RPMI7951 (cell line): ENCODE data around the gene COL5A1. TPM values are rescaled to one million over a fixed set of nuclear protein-coding genes. Genes with fewer than 3 reads are reported as not detected.
"Not testable (repeated sequence)": the region's sequence is repeated elsewhere in the genome, so short reads cannot be mapped to it uniquely, and the experiment has no call there.

Experiments
- DNase-seq: peaks from one replicate; pipeline ENCODE4 v3.0.0-alpha.2; 2012; ENCODE audit warnings: low read depth
- total RNA-seq: library from RNA; depleted of rRNA; stranded (reverse); fragments of >200 nt; shearing (Covaris generic); gene quantifications from 2 replicates; pipeline ENCODE4 v1.2.3, GENCODE V29; 2014

Gene COL5A1
- total RNA-seq, 1 experiment from 2014 or later, result 138 TPM

DNA sequence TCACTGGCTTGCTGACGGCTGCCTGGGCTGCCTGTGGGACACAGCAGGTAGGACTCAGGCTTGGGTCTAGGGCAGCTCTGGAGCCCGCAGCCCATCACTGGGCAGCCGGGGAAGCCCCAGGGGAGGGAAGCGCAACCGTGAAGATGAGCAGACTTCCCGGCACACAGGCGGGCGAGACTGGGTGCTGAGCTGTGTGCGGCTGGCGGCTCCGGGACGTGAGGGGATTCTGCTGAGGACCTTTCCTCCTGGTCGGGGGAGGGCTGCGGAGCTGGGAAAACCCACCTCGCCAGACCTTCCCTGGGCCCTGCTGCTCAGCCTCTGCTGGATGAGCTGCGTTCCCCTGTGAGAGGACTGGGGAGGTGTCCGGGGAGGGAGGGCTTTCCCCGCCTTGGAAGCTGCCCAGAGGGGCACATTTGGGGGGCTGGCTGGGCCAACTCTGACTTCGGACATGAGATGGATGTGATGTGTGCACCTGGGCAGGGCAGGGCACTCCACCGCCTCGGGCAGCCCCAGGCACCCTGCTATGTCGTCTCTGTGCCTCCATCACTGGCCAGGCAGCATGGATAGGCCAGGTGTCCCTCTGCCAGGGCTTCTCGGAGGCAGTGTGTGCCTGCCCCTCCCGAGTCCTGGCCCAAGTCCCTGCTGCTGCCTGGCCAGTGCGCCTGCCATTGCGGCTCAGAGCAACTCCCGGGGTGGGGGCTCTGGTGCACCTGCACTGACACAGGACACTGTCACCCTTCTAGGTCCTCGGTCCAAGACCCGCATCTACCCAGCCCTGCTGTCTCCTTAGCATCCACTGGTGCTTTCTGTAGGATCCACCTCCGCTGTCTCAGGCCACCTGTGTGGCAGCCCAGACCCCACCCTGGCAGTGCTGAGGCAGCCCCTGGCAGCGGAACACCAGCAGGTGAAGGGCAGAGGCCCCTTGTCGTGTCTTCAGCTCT, 66.4 kb downstream of the COL5A1 start:
- no peak for DNase-seq

DNA sequence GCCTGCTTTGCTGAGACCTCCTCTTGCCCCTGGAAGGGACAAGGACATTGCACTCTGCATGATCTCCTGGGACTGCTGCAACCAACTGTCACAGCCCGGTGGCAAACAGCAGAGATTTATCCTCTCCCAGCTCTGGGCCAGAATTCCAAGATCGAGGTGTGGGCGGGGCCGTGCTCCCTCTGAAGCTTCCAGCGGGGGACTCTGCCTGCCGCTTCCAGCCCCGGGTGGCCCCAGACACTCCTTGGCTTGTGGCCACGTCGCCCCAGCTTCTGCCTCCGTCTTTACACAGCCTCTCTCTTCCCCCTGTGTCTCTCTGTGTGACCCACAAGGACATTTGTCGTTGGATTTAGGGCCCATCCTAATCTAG, 67.1 kb downstream of the COL5A1 start:
- DNase-seq, result no peak

DNA sequence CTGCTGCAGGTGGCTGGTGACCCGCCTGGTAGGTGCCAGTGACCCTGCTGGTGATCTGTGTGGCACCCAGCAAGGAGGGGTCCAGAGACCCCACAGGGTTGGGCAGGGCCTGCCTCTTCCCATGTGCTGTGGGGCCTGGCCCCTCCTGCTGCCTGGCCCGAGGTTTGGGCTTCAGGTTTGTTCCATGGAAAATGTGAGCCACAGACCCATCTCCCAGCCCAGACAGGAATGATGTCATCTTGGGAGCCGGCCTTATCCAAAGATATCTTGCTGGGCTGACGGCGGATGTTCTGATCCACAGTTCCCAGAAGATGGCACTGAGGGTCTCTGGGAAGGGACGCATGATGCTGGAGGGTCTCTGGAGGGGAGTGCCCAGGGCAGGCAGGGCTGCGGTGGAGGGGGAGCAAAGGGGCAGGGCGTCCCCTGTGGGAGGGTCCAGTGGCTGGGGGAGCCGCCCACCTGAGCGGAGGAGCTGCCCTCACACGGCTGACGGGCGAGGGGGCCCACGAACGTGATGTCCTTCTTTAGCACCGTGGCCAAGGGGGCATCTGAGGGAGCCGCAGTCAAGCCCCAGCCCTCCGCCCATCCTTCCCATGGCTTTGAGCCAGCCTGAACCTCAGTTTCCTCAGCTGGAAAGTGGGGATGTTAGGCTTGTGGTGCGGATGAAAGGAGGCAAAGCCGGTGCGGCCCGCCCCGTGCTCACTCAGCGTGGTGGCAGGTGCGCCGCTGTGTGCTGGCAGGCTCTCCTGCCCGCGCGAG, 68.1 kb downstream of the COL5A1 start:
- DNase-seq, result peak; percentile 36

DNA sequence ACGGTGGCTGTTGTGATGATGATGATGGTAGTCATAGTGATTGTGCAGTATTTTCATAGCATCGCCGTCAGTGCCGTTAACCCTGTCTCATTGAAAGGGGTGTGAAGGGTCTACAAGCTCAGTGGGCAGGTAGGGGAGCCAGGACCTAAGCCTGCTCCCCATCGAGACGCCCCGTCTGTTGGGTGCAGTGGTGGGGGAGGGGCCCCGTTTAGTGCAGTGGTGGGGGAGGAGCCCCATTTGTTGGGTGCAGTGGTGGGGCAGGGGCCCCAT, 68.6 kb downstream of the COL5A1 start:
- no peak for DNase-seq

DNA sequence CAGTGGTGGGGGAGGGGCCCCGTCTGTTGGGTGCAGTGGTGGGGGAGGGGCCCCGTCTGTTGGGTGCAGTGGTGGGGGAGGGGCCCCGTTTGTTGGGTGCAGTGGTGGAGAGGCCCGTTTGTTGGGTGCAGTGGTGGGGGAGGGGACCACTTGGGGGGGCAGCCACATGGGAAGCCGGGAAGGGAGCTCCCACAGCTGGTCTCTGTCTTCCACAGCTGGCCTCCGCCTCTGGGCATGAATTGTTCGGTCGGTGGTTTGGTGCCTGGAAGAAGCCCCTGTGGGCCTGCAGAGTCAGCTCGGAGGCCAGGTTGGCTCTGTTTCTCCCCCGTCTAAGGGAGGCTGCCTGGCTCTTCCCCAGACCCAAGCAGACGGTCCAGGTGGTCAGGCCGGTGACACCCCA, 69.3 kb downstream of the COL5A1 start:
- DNase-seq, result peak; percentile 70

DNA sequence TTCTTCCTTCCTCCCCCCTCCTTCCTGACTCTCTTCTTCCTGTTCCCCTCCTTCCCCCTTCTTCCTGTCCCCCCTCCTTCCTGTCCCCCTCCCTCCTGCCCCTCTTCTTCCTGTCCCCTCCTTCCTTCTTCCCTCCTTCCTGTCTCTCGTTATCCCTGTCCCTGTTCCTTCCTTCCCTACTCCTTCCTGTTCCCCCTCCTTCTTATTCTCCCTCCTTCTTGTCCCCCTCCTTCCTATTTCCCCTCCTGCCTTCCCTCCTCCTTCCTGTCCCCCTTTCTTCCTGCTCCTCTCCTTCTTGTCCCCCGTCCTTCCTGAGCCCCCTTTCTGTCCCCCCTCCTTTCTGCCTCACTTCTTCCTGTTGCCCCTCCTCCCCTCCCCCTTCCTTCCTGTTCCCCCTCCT, 70.6 kb downstream of the COL5A1 start:
- DNase-seq, result no peak

DNA sequence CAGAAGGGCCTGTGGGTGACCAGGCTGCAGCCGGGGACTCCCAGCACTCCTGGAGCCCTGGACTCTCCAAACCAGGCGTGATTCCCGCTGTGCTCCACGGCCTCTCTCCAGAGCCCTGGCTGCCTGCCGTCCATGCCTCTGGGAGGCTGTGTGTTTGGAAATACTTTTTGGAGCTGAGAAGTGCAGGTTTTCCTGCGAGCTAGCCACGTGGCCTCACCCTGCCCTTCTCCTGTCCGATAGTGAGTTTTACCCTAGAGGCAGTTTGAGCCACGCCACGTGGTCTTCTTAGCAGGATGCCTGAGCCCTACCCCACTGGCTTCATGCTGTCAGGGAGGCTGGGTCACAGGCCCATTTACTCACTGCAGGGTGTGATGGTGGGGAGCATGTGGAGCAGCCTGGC, 71.3 kb downstream of the COL5A1 start:
- no peak for DNase-seq

DNA sequence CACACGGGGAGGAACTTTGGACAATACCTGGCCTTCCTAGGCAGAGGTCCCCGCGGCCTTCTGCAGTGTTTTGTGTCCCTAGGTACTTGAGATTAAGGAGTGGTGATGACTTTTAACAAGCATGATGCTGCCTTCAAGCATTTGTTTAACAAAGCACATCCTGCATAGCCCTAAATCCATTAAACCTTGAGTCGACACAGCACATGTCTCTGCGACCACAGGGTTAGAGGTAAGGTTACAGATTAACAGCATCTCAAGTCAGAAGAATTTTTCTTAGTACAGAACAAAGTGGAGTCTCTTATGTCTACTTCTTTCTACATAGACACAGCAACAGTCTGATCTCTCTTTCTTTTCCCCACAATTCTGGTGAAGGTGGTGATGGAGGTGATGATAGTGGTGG, 73.9 kb downstream of the COL5A1 start:
- DNase-seq, result not testable (repeated sequence)

DNA sequence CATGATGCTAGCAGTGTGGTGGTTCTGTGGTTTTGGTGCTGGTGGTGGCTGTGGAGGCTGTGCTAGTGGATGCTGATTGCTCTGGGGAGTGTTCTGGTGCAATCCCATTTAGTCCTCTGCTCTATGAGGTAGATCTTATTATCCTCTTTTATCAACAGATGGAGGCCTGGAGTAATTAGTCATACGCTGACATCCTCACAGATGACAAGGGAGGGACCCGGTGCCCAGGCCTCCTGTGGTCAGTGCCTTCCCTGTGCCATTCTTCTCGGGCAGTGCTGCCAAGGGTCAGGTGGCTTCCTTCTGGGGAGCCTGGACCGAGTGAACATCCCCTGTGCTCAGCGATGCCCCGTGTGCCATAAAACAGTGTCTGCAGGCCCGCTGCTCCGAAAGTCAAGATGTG, 74.5 kb downstream of the COL5A1 start:
- peak; percentile 75 for DNase-seq

DNA sequence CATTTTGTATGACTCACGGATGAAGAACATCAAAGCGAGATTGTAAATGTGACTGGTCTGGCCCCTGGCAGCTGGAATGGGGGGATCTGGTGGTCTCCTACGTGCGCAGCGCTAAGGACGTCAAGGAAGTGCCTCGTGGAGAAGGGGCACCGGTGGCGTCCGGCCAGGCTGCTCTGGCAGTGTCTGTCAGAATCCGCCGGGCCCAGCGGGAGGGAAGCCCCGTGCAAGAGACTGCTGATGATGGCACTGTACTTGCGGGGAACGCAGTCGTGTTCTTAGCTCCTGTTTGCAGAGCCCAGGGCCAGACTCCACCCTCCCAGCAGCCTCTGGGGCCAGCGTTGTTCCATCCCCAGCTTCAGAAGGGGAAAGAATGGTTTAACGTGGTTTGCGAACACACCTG, 75.5 kb downstream of the COL5A1 start:
- no peak for DNase-seq

DNA sequence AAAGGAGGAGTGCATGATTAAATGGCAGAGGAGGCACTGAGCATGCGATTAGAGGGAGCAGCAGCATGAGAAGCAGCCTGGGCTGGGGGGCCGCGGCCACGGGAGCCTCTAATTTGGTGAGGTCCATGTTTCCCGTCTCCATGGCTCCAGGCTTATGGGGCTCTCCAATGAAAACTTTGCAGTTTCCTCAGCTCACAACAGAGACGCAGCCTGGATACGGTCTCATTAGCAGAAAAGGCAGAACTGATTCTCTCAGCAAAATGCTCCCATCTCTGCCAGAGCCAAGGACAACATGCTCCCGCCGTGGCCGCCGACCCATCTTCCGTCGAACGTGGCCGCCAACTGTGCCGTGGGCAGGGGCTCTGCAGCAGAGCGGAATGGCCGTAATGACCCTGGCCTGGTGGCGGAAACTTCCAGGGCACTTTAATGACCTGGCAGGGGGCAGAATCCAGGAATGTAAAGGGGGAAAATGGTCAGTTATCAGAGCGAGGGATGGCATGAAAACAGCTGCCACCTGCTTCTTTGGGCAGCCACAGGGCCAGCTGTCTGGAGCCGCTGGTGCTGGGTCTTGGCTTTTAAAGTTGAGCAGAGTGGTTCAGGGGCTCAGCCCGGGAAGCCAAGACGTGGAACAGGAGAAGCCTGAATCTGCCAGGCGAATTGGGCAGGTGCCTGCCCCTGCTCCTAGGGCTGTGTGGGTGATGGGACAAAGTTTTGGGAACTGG, 76.5 kb downstream of the COL5A1 start:
- DNase-seq, result no peak

DNA sequence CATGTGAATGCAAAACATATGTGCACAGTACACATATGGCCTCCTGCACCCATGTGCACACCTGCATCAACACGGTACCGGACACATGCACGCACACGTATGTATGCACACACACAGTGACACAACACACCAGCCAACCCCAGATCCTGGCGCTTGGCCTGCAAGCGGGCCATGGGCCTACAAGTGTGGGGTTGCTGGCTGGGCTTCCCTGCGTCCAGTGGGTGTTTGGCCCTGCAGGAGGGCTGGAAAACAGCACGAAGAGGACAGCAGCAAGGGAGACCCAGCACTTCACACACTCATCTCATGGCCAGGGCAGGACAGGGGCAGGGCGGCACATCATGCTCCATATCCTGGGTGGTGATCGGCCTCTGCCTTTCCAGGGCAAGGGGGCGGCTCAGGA, 77.7 kb downstream of the COL5A1 start:
- DNase-seq, result no peak

DNA sequence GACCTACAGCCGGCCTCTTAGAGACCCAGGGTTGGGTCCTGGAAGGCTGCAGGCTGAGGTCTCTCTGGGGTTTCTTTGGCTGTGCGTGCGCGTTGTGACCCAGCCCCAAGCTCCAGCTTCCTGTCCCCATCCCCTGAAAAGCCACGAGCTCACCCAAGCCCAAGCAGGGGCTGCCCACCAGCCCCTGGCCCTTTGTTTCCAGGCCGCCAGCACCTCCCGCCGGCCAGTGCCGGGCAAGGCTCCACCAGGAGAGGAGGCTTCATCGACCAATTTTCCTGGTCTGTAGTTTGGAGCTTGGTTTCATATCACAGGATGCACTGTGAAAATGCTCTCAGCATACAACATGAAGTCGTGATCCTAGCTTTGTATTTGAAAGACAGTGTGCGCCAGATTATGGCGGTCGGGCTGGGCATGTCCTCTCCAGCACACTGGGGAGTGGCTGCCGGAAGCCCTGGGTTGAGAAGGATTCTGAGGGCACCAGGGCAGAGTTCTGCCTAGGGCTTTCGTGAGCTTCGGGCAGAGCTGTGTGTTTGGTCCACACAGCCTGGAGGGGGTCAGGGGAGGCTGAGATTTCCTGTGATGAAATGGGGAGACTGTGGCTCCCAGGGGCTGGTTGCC, 78.6 kb downstream of the COL5A1 start:
- DNase-seq, result no peak

DNA sequence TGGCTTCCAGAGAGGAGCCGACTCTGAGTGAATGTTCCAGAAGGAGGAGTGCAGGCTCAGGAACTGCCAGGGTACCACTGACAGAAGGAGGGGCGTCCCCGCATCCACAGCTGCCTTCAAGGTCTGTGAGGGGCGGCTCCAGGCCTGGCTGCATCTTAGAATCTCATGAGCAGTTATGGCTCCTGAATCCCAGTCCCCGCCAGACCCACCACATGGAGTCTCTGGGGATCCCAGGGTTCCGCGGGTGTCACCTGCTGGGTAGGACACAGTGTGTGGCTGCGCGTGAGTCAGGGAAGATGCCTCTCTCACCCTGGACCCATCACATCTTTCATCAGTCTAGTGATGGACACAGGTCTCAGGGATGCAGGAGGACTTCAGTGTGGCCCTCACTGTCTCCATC, 79.2 kb downstream of the COL5A1 start:
- DNase-seq, result no peak

DNA sequence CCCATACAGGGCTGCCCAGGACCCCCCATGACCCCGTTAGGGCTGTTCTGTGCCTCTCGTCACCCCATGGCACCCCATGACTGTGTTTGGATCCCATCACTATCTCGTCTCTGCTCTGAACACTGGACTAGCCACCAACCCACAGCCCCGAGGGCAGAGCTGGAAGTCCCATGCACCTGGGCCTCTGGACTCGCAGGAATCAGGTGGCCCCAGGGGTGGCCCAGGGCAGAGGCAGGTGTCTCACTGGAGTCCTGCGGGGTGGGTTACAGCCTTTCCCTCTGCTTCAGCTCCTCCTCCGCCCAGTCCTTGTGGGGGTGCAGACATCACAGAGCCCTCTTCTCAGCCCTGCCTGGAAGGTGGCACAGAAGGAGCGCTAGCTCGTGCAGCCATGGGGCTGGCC, 79.7 kb downstream of the COL5A1 start:
- DNase-seq, result no peak

DNA sequence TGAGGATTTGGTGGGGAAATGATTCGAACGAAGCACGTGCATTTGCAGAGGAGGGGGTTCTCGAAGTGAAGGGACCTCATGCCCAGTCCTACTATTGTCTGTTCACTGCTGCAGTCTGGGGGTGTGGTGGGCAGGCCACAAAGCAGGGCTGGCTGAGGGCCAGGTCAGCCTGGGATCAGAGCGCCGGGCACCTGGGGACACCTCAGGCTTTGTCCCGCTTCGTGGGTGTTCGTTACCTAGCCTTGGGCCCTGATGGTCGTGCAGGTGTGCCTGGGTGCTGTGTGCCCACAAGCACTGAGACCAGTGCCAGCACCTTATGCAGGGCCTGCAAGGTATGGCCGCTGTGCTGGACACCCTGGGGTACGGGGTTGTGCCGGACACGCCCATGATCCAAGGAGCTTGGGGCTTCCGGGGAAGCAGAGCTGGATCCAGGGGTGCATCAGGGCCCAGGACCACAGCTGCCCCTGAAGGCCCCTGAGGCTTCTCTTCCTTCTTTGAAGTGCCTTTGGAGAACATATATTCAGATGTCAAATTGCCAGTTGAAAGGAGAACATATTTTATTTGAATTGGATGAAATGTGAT, 80.6 kb downstream of the COL5A1 start:
- DNase-seq, result no peak

DNA sequence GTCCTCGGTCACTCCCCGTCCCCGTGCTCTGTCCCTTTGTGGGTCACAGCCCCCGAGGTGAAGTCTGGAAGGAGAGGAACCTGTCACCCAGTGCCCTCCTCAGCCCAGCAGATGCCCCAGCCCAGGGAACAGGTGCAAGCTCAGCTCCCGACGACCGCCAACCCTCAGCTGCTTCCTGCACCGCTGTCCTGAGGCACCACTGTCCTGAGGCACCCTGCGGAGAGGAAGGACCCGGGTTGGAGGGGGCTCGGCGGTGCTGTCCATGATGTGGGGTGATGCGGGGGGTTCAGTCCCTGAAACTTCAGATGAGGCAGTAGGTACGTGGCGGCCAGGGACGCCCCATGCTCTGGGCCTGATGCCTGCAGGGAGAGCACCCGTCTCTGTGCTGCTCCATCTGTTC, 81.4 kb downstream of the COL5A1 start:
- no peak for DNase-seq

DNA sequence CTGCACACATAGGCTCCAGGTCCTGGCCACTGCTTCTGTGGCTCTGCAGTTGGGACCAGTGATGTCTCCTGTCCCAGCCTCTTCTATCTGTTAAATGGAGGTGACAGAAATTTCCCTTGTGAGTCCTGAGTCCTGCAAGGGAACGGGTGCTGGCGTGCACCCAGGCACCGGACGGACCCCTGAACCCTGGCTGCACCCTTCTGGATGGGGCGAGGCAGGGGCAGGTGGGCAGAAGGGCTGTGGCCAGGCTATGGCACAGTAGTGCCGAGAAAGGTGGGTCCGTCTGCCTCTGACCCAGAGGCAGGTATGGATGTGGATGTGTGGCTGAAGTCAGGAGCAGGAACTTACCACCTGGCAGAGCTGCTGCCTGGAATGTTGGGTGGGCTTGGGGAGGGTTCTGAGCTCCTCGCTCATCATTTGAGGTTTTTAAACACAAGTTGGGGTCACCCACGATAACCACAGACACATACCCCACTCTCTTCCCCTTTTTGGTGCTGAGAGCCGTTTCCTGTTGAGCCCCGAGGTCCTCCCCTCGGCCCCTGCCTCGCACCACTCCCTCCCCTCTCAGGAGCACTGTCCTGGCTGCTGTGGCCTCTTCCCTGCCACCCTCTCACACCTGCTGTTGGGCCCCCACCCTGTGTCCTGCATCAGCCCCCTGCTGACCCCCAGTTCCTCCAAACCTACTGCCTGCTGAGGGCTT, 82.0 kb downstream of the COL5A1 start:
- DNase-seq, result no peak

DNA sequence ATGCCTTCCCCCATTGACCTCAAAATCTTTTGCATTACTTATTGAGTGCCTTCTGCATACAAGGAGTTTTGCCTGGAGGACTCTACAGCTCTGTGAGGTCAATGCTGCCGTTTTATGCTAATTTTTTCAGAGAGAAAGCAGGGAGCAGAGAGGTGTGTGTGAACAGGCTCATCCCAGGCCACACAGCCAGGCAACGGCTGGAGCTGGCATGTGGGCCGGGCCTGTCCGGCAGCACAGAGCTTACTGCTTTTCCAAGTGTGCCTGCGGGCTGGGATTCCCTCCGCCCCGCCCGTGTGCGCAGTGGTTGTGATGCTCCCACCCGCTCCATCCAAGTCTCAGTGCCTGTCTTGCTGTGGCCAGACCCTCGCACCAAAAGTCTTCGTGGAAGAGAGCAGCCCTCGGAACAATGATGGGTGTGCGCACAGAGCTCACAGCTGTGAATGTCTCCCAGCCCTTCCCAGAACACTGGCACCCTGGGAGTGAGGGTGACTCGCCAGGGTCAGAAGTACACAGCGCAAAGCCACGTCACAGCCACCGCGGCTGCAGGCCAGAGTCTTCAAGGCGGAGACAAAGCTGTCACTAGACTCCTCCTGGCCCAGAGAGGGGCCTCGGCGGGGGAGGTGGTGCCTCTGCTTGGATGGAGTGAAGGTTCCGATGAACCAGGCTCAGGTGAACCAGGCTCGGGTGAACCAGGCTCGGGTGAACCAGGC, 82.8 kb downstream of the COL5A1 start:
- peak; percentile 66 for DNase-seq

DNA sequence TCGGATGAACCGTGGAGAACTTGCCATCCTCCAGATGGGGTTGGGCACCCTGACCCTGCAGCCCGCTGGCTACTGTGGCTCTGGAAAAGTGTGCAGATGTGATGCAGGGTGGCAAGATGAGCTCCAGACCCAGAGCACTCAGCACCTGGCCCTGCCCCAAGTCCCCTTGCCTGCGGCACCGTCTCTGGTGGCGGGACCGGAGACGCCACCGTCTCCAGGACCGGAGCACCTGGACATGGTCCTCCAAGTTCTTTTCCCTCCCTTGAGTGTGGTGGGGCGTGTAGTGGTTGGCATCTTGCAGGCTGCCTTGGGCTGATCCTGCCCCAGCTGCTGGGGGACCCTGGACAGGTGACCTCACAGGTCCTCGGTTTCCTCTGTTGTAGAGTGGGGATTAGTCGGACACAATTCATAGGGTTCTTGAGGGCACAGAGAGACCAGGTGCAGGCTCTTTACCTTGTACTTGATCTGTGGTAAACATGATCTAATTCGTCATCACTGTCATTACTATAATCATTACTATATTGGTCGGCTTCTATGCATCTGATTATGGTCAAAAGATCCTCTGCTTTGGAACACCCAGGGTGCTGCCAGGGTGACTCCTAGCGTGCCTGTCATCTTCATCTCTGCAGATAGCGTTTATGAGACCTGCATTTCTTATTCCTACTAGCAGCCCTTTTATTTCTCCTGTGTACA, 83.5 kb downstream of the COL5A1 start:
- no peak for DNase-seq
